ENCODE measurements around the gene ITGB1. TPM values are rescaled to one million over a fixed set of nuclear protein-coding genes. Genes with fewer than 3 reads are reported as not detected.
A peak's percentile ranks its signal among the peaks of the same experiment; 100 is the strongest.

The ITGB1 gene
- total and polyA plus RNA-seq, 2 of the 8 experiments (the other 6 are each of a cell fraction or from before 2014, with no cell fraction given): 82.7 to 321 TPM

DNA sequence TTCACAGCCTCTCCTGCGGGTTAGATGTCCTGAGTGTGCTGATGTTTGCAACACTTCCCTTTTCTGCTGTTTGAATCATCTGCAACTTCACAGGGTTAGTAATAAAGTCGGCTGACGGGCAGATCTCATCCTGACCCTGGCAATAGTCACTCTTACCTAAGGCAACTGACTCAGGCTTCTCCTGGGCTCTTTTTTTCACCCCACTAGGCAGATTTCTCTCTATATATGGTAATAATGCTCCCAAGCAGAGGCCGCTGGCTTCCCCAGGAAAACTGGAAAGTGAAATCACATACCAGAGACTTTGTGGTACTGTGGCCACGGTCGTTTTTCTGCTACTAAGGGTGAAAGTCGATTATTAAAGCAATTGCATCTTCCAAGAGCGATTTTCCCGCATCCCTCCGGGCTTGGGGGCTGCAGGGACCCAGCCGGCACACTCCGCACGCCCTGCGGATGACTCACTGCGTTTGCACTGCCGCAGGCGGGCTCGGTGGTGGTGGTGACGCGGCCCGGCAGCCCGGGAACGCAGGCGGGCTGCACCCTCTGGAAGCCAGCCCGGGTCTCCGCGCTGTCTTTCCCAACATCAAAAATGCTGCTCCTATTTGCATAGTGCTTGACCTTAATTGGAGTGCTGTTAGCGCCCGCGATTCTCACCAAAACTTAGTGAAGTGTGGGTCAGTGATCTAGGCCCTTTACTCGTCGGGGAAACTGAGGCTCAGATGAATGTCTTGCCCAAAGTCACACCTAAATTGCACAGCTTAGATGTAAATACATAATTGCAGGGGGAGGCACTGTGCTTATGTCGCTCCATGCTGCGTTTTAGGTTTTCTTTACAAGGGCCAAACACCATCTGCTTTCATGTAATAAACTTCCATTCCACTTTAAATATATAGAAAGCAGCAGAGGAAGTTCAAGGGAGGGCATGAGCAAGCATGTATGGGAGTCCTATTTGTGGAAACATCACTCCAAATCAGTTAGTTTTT, 47.6 kb upstream of the ITGB1 start:
- WGBS, 2 experiments (ENCODE audit: extremely low coverage in 1 of 2, insufficient coverage in 1 of 2, insufficient read length in 1 of 2, insufficient replicate concordance in 2 of 2, low coverage in 1 of 2, low lambda C conversion rate in 2 of 2, missing lambda C conversion rate in 1 of 2): 18% methylated on average over 34 of the region's 34 CpGs; no CpG with 5 or more reads in 1 of the 2 experiments
- ChIA-PET CTCF (ENCODE audit: partially characterized antibody) (interaction anchor here (1.0 to 1.6 kb wide), 2 partner anchors 24 to 210 kb away, joined by 3 to 5 read pairs; no protein-coding TSS in a partner anchor), POLR2A (ENCODE audit: partially characterized antibody) (interaction anchor here (0.6 to 1.0 kb wide), 2 partner anchors 11 to 150 kb away, joined by 3 to 4 read pairs; no protein-coding TSS in a partner anchor)
- peak overlapping the region; percentile 16 to 52 (median 30); a peak in 5 of 8 replicates for H3K4me3 ChIP-seq (ENCODE audit: extremely low read depth in 1 of 4, insufficient read depth in 2 of 4, low read depth in 3 of 4, low read length in 4 of 4)
- H3K27me3 ChIP-seq (replicated peaks in 1 of 4; ENCODE audit: control insufficient read depth in 3 of 4, extremely low read depth in 1 of 4, insufficient read depth in 3 of 4, low read length in 3 of 4): no peaks in the 10 kb centered on the region
- FAIRE-seq: no peak
- H2BK20ac ChIP-seq (ENCODE audit: low read length): no peak overlapping the region
- H3K9me3 ChIP-seq (ENCODE audit: insufficient read depth in 2 of 2, low read depth in 1 of 2, low read length in 1 of 2): no peaks in the 10 kb centered on the region
- peak overlapping the region; percentile 64; the same call in 1 of the 2 replicates for H4K8ac ChIP-seq (ENCODE audit: extremely low read depth, insufficient read depth, low read length)
- peak overlapping the region; percentile 40 for H3K18ac ChIP-seq (ENCODE audit: extremely low read depth, low read length)
- no peaks in the 10 kb centered on the region for H4K20me1 ChIP-seq (replicated peaks in 1 of 2; ENCODE audit: control insufficient read depth in 1 of 2, insufficient read depth in 2 of 2, low read length in 2 of 2)
- H3K56ac ChIP-seq (replicated peaks; ENCODE audit: insufficient read length, low read depth, low read length): no peak overlapping the region
- 0 out of 2 replicates have a peak, but pooled peaks cover 2% of the 10 kb centered on the region for H3K23me2 ChIP-seq (ENCODE audit: low read depth, low read length)
- H3K9ac ChIP-seq (replicated peaks in 1 of 4; ENCODE audit: extremely low read depth in 1 of 4, low read depth in 3 of 4, low read length in 3 of 4): peak overlapping the region in 2 of 4 experiments; percentile 10 to 61; a peak in 3 of 7 replicates
- H3K79me1 ChIP-seq (ENCODE audit: low read depth, low read length): no peaks in the 10 kb centered on the region
- no peak overlapping the region for H3K4ac ChIP-seq (replicated peaks; ENCODE audit: insufficient read length, low read depth, low read length)
- peak; percentile 66 to 73 for DNase-seq (ENCODE audit: low read depth in 1 of 2, low spot score in 2 of 2)
- no peak overlapping the region for H3K23ac ChIP-seq (ENCODE audit: insufficient read length)
- peak overlapping the region; percentile 92 for H2AFZ ChIP-seq (ENCODE audit: low read length)
- no peak overlapping the region; the same call in 1 of the 2 replicates for H2AK5ac ChIP-seq (ENCODE audit: low read depth, low read length)
- no peak overlapping the region for H4K5ac ChIP-seq (ENCODE audit: insufficient read length, low read depth, low read length)
- 0 out of 2 replicates have a peak overlapping the region, but pooled peaks have one; percentile 73 for H2BK15ac ChIP-seq (ENCODE audit: low read length)
- H3K14ac ChIP-seq (ENCODE audit: insufficient read length): no peak overlapping the region
- peaks cover 6 to 12% (median 9%) of the 10 kb centered on the region in 4 experiments; a peak in 6 of 7 replicates for H3K4me1 ChIP-seq (replicated peaks in 1 of 4; ENCODE audit: control insufficient read depth in 3 of 4, insufficient read depth in 4 of 4, low read length in 3 of 4)
- no peaks in the 10 kb centered on the region for H3K79me2 ChIP-seq (ENCODE audit: control insufficient read depth in 1 of 2, insufficient read depth in 2 of 2, low read length in 2 of 2)
- no peak overlapping the region for H2BK5ac ChIP-seq (ENCODE audit: low read depth, low read length)
- H2BK120ac ChIP-seq (replicated peaks; ENCODE audit: low read depth, low read length): no peak overlapping the region
- peak overlapping the region; percentile 61 to 62 for H3K4me2 ChIP-seq (ENCODE audit: insufficient read depth in 1 of 2, low read depth in 2 of 2, low read length in 2 of 2)
- H3K36me3 ChIP-seq (ENCODE audit: control insufficient read depth in 2 of 4, insufficient read depth in 4 of 4, low read length in 3 of 4): no peaks in the 10 kb centered on the region
- peak overlapping the region; percentile 3; the same call in 1 of the 2 replicates for H2BK12ac ChIP-seq (ENCODE audit: low read depth, low read length)
- no peak overlapping the region for H3K27ac ChIP-seq (ENCODE audit: low read depth, low read length)
- no peak overlapping the region for H4K91ac ChIP-seq (replicated peaks; ENCODE audit: insufficient read length, low read length)
- no peak for TF ChIP-seq EGR1 (IDR thresholded peaks at IDR 0.05; ENCODE audit: borderline replicate concordance, low read depth, low read length)
- peak; percentile 67; the same call in 1 of the 2 replicates for TF ChIP-seq POLR2AphosphoS5 (IDR thresholded peaks at IDR 0.05; ENCODE audit: low read depth, low read length)
- peak; percentile 13 to 22; a peak in 3 of 4 replicates for TF ChIP-seq RAD21 (IDR thresholded peaks at IDR 0.05 in 1 of 2, conservative IDR thresholded peaks at IDR 0.05 in 1 of 2; ENCODE audit: low read depth in 2 of 2, low read length in 2 of 2)
- TF ChIP-seq PHF8 (conservative IDR thresholded peaks at IDR 0.05; ENCODE audit: low read depth, low read length): peak; percentile 41; the same call in 1 of the 2 replicates
- no peak for TF ChIP-seq HDAC6 (IDR thresholded peaks at IDR 0.05; ENCODE audit: low read depth, low read length)
- TF ChIP-seq CREB1 (IDR thresholded peaks at IDR 0.05): peak; percentile 77
- peak; percentile 51 to 67; a peak in 2 of 3 replicates for TF ChIP-seq POLR2A (IDR thresholded peaks at IDR 0.05; ENCODE audit: control extremely low read depth in 1 of 2, low read depth in 2 of 2, low read length in 2 of 2)
- TF ChIP-seq JUND (IDR thresholded peaks at IDR 0.05; ENCODE audit: low read length): peak; percentile 94
- peak; percentile 68 for TF ChIP-seq TAF1 (IDR thresholded peaks at IDR 0.05; ENCODE audit: low read depth, low read length)
- TF ChIP-seq SP4 (IDR thresholded peaks at IDR 0.05; ENCODE audit: low read length): no peak
- no peak for TF ChIP-seq SAP30 (IDR thresholded peaks at IDR 0.05; ENCODE audit: insufficient read depth, insufficient replicate concordance, low read length)

Measured in H1 (cell line).